H1 (cell line): ENCODE data around the gene SLC39A11. TPM values are rescaled to one million over a fixed set of nuclear protein-coding genes. Genes with fewer than 3 reads are reported as not detected.

Source experiments
- CTCF ChIA-PET: fragments of 300-600 bp; sonication (Branson Sonifier 250); formaldehyde crosslinking; loops from one replicate; lab custom pipeline; 2021; ENCODE audit not compliant: partially characterized antibody; lab: Charles Lee
- POLR2A ChIA-PET: fragments of 300-600 bp; sonication (Branson Sonifier 250); formaldehyde crosslinking; loops from one replicate; lab custom pipeline; 2021; ENCODE audit warnings: inconsistent platforms; ENCODE audit not compliant: partially characterized antibody; lab: Charles Lee
- DNase-seq, 2 experiments: peaks; one replicate each; pipeline versions ENCODE4 v3.0.0 to v3.0.0-alpha.2; 2010 to 2022; ENCODE audit warnings: low spot score in 2 of 2, low read depth in 1 of 2, mixed read lengths in 1 of 2
- FAIRE-seq: peaks from 2 replicates; lab custom pipeline; 2011; peaks lifted over from hg19 to GRCh38; lab: Jason Lieb, UNC
- H2AFZ ChIP-seq: 2 replicates; pipeline ENCODE4 v1.8.1; 2012; ENCODE audit warnings: low read length, inconsistent platforms
- H2AK5ac ChIP-seq: 2 replicates; pipeline ENCODE4 v1.6.1; 2013; ENCODE audit warnings: low read depth, low read length
- H2BK120ac ChIP-seq: replicated peaks from 2 replicates; pipeline ENCODE3; 2013; ENCODE audit warnings: low read depth, low read length, inconsistent platforms
- H2BK12ac ChIP-seq: 2 replicates; pipeline ENCODE4 v1.6.1; 2013; ENCODE audit warnings: low read depth, low read length
- H2BK15ac ChIP-seq: 2 replicates; pipeline ENCODE4 v1.6.1; 2013; ENCODE audit warnings: low read length
- H2BK20ac ChIP-seq: 2 replicates; pipeline ENCODE4 v1.6.1; 2013; ENCODE audit warnings: low read length
- H2BK5ac ChIP-seq: 2 replicates; pipeline ENCODE4 v1.6.1; 2013; ENCODE audit warnings: low read depth, low read length
- H3K14ac ChIP-seq: 2 replicates; pipeline ENCODE4 v1.6.1; 2013; ENCODE audit warnings: inconsistent platforms; ENCODE audit not compliant: insufficient read length
- H3K18ac ChIP-seq: 2 replicates; pipeline ENCODE4 v1.6.1; 2013; ENCODE audit warnings: low read length; ENCODE audit errors: extremely low read depth
- H3K23ac ChIP-seq: 2 replicates; pipeline ENCODE4 v1.6.1; 2013; ENCODE audit warnings: inconsistent platforms; ENCODE audit not compliant: insufficient read length
- H3K23me2 ChIP-seq: 2 replicates; pipeline ENCODE4 v1.6.1; 2013; ENCODE audit warnings: low read depth, low read length
- H3K27ac ChIP-seq: 2 replicates; pipeline ENCODE4 v1.6.1; 2011; ENCODE audit warnings: low read depth, low read length, inconsistent platforms
- H3K27me3 ChIP-seq, 4 experiments: replicated peaks in 1 of 4; 1 replicate in 1 of 4; 2 replicates in 3 of 4; pipeline versions ENCODE4 v1.6.1 to v1.8.1; 2011 to 2013; ENCODE audit warnings: low read length in 3 of 4, mild to moderate bottlenecking in 3 of 4, inconsistent platforms in 2 of 4, mixed read lengths in 2 of 4, moderate library complexity in 1 of 4; ENCODE audit not compliant: control insufficient read depth in 3 of 4, insufficient read depth in 3 of 4; ENCODE audit errors: extremely low read depth in 1 of 4
- H3K36me3 ChIP-seq, 4 experiments: 2 replicates each; pipeline versions ENCODE4 v1.6.1 to v1.8.1; 2011 to 2013; ENCODE audit warnings: mild to moderate bottlenecking in 4 of 4, low read length in 3 of 4, moderate library complexity in 2 of 4, control low read depth in 1 of 4, inconsistent platforms in 1 of 4; ENCODE audit not compliant: insufficient read depth in 4 of 4, control insufficient read depth in 2 of 4
- H3K4ac ChIP-seq: replicated peaks from 2 replicates; pipeline ENCODE3; 2013; ENCODE audit warnings: low read length, low read depth, mixed read lengths, inconsistent platforms; ENCODE audit not compliant: insufficient read length
- H3K4me1 ChIP-seq, 4 experiments: replicated peaks in 1 of 4; 1 replicate in 1 of 4; 2 replicates in 3 of 4; pipeline versions ENCODE4 v1.6.1 to v1.8.1; 2011 to 2013; ENCODE audit warnings: low read length in 3 of 4, inconsistent platforms in 2 of 4, mixed read lengths in 1 of 4; ENCODE audit not compliant: insufficient read depth in 4 of 4, control insufficient read depth in 3 of 4
- H3K4me2 ChIP-seq, 2 experiments: 2 replicates each; pipeline versions ENCODE4 v1.6.1 to v1.8.1; 2011 to 2013; ENCODE audit warnings: low read depth in 2 of 2, low read length in 2 of 2, control low read depth in 1 of 2, inconsistent platforms in 1 of 2, mild to moderate bottlenecking in 1 of 2; ENCODE audit not compliant: insufficient read depth in 1 of 2
- H3K4me3 ChIP-seq, 4 experiments: fragments of 200-600, 300-600 bp in 1 of 4; sonication (generic), shearing (Covaris generic), sonication (Bioruptor Twin) in 1 of 4; 2 replicates each; pipeline versions ENCODE4 v1.5.1 to v1.8.1; 2011 to 2016; ENCODE audit warnings: low read length in 4 of 4, low read depth in 3 of 4, control low read depth in 2 of 4, inconsistent platforms in 2 of 4, mild to moderate bottlenecking in 2 of 4, mixed read lengths in 1 of 4, moderate library complexity in 1 of 4; ENCODE audit not compliant: insufficient read depth in 2 of 4; ENCODE audit errors: extremely low read depth in 1 of 4
- H3K56ac ChIP-seq: replicated peaks from 2 replicates; pipeline ENCODE3; 2013; ENCODE audit warnings: low read depth, mild to moderate bottlenecking, mixed read lengths, low read length, inconsistent platforms; ENCODE audit not compliant: insufficient read length
- H3K79me1 ChIP-seq: 2 replicates; pipeline ENCODE4 v1.6.1; 2013; ENCODE audit warnings: low read depth, low read length, control low read depth
- H3K79me2 ChIP-seq, 2 experiments: 2 replicates each; pipeline versions ENCODE4 v1.6.1 to v1.8.1; 2012 to 2013; ENCODE audit warnings: low read length in 2 of 2, mild to moderate bottlenecking in 2 of 2, inconsistent platforms in 1 of 2; ENCODE audit not compliant: insufficient read depth in 2 of 2, control insufficient read depth in 1 of 2
- H3K9ac ChIP-seq, 4 experiments: replicated peaks in 1 of 4; 1 replicate in 1 of 4; 2 replicates in 3 of 4; pipeline versions ENCODE4 v1.6.1 to v1.8.1; 2011 to 2013; ENCODE audit warnings: low read depth in 3 of 4, low read length in 3 of 4, control low read depth in 2 of 4, mild to moderate bottlenecking in 2 of 4, moderate library complexity in 2 of 4, inconsistent platforms in 1 of 4; ENCODE audit errors: extremely low read depth in 1 of 4
- H3K9me3 ChIP-seq, 2 experiments: 2 replicates each; pipeline versions ENCODE4 v1.6.1 to v1.8.1; 2012 to 2013; ENCODE audit warnings: mild to moderate bottlenecking in 2 of 2, moderate library complexity in 2 of 2, control low read depth in 1 of 2, inconsistent platforms in 1 of 2, low read depth in 1 of 2, low read length in 1 of 2, mixed read lengths in 1 of 2; ENCODE audit not compliant: insufficient read depth in 2 of 2
- H4K20me1 ChIP-seq, 2 experiments: replicated peaks in 1 of 2; 2 replicates each; pipeline versions ENCODE3 to v1.8.1; 2011 to 2013; ENCODE audit warnings: inconsistent platforms in 2 of 2, low read length in 2 of 2, mild to moderate bottlenecking in 1 of 2; ENCODE audit not compliant: insufficient read depth in 2 of 2, control insufficient read depth in 1 of 2
- H4K5ac ChIP-seq: 2 replicates; pipeline ENCODE4 v1.6.1; 2013; ENCODE audit warnings: low read length, low read depth, mixed read lengths, inconsistent platforms; ENCODE audit not compliant: insufficient read length
- H4K8ac ChIP-seq: 2 replicates; pipeline ENCODE4 v1.8.0; 2013; ENCODE audit warnings: mild to moderate bottlenecking, moderate library complexity, low read length, inconsistent platforms; ENCODE audit not compliant: insufficient read depth; ENCODE audit errors: extremely low read depth
- H4K91ac ChIP-seq: replicated peaks from 2 replicates; pipeline ENCODE3; 2013; ENCODE audit warnings: low read length, mixed read lengths, inconsistent platforms; ENCODE audit not compliant: insufficient read length
- BACH1 ChIP-seq: IDR thresholded peaks from 2 replicates; pipeline ENCODE4 v1.6.1; 2012; ENCODE audit warnings: low read length, improper control_type of control experiment
- BRCA1 ChIP-seq: IDR thresholded peaks from 2 replicates; pipeline ENCODE4 v1.6.1; 2012; ENCODE audit warnings: low read depth, low read length, improper control_type of control experiment
- KDM4A ChIP-seq: IDR thresholded peaks from one replicate; pipeline ENCODE4 v1.7.1; 2012; ENCODE audit warnings: low read depth, mild to moderate bottlenecking, moderate library complexity, low read length, inconsistent platforms; ENCODE audit not compliant: severe bottlenecking
- PHF8 ChIP-seq: fragments of 200-600 bp; sonication (generic); conservative IDR thresholded peaks from 2 replicates; pipeline ENCODE4 v1.7.1; 2012; ENCODE audit warnings: low read depth, mild to moderate bottlenecking, inconsistent platforms, low read length, moderate library complexity
- POU5F1 ChIP-seq: IDR thresholded peaks from 2 replicates; pipeline ENCODE4 v1.6.1; 2011; ENCODE audit warnings: low read depth, mild to moderate bottlenecking, low read length, moderate library complexity
- RBBP5 ChIP-seq: IDR thresholded peaks from 2 replicates; pipeline ENCODE4 v1.7.1; 2012; ENCODE audit warnings: low read depth, mild to moderate bottlenecking, inconsistent platforms, low read length, moderate library complexity, borderline replicate concordance
- TAF7 ChIP-seq: optimal IDR thresholded peaks from 2 replicates; pipeline ENCODE3; 2011; ENCODE audit warnings: low read depth, mild to moderate bottlenecking, inconsistent platforms, low read length, moderate library complexity, borderline replicate concordance
- TCF12 ChIP-seq: IDR thresholded peaks from 2 replicates; pipeline ENCODE4 v1.6.1; 2011; ENCODE audit warnings: low read depth, mild to moderate bottlenecking, low read length
- ZNF274 ChIP-seq: IDR thresholded peaks from 2 replicates; pipeline ENCODE4 v1.7.0; 2012; ENCODE audit warnings: low read length, borderline replicate concordance; ENCODE audit errors: extremely low read depth
- WGBS, 2 experiments: shearing (Covaris generic) in 1 of 2; methylation state at CpG; one replicate each; pipeline versions ENCODE4 v1.1.6 to v1.1.7; 2013 to 2015; ENCODE audit warnings: low lambda C conversion rate in 2 of 2, mixed read lengths in 2 of 2, inconsistent platforms in 1 of 2, low coverage in 1 of 2, missing lambda C conversion rate in 1 of 2; ENCODE audit not compliant: insufficient replicate concordance in 2 of 2, insufficient coverage in 1 of 2, insufficient read length in 1 of 2; ENCODE audit errors: extremely low coverage in 1 of 2, missing lambda C conversion rate in 1 of 2; 5-methylcytosine and 5-hydroxymethylcytosine counted together
- polyA plus RNA-seq, 7 experiments: library from polyadenylated mRNA; depleted of rRNA in 3 of 7; stranded (reverse) in 5 of 7; unstranded in 2 of 7; fragments of >200 nt in 5 of 7; fragments of 200-250 nt in 2 of 7; gene quantifications; 1 replicate in 5 of 7; 2 replicates in 1 of 7; 4 replicates in 1 of 7; pipeline versions ENCODE4 v1.2.1 to v1.2.3, GENCODE V29; 2011 to 2013; ENCODE audit warnings: missing spikeins in 2 of 7, mixed read lengths in 2 of 7
- total RNA-seq: library from RNA; stranded (reverse); fragmentation: NEBNext Ultra II Directional; extraction: Animal tissue kit (Norgen Biotek cat#: 25700); gene quantifications from 2 replicates; pipeline ENCODE4 v1.2.1, GENCODE V29; 2021

Gene SLC39A11
- total and polyA plus RNA-seq, 2 of the 8 experiments (the other 6 are each of a cell fraction or from before 2014, with no cell fraction given), result 12.2 to 19.6 TPM

DNA sequence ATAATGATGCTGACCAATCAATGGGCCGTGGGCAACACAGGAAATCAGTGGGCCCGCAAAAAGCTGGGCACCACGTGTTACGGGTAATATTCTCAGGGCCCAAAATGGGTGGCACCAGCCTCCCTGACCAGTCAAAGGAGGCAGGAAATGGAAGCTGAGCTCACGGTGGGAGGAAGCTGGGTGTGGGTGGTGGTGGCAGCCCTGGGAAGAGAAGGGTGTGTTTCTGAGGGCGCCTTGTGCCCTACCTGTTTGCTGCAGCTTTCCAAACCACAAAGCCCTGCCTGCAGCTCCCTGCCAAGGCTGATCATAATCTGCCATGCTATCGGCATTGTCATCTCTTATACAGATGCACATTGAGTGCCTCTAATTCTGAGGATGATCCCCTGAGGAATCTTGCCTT lies 457.9 kb downstream of the SLC39A11 start:
- no peak overlapping the region for H3K56ac ChIP-seq
- no peaks in the 10 kb centered on the region for H3K27me3 ChIP-seq
- H3K4me1 ChIP-seq, result no peaks in the 10 kb centered on the region
- H3K79me1 ChIP-seq, result no peaks in the 10 kb centered on the region
- no peak overlapping the region for H2AFZ ChIP-seq
- no peaks in the 10 kb centered on the region for H4K20me1 ChIP-seq
- H2BK120ac ChIP-seq, result no peak overlapping the region
- no peak overlapping the region for H3K4me2 ChIP-seq
- H3K9ac ChIP-seq, result no peak overlapping the region
- no peak overlapping the region for H3K18ac ChIP-seq
- no peaks in the 10 kb centered on the region for H3K79me2 ChIP-seq
- no peak overlapping the region for H3K14ac ChIP-seq
- H4K8ac ChIP-seq, result no peak overlapping the region
- no peak for TF ChIP-seq POU5F1
- no peak for TF ChIP-seq RBBP5
- TF ChIP-seq PHF8, result no peak
- TF ChIP-seq KDM4A, result no peak
- no peak for TF ChIP-seq BRCA1
- no peak for TF ChIP-seq TAF7
- no peak for TF ChIP-seq TCF12
- no peak for TF ChIP-seq BACH1
- no peak for TF ChIP-seq ZNF274
- H3K9me3 ChIP-seq, result no peaks in the 10 kb centered on the region
- CTCF ChIA-PET, result interaction anchor here (1.0 to 2.0 kb wide), 3 partner anchors 11 to 78 kb away, joined by 3 to 8 read pairs (median 4); no protein-coding TSS in a partner anchor
- H3K23me2 ChIP-seq, result no peaks in the 10 kb centered on the region
- no peak overlapping the region for H2BK12ac ChIP-seq
- H2BK15ac ChIP-seq, result no peak overlapping the region
- no peak overlapping the region for H2BK20ac ChIP-seq
- DNase-seq, result no peak
- FAIRE-seq, result no peak
- no peak overlapping the region for H4K91ac ChIP-seq
- H2AK5ac ChIP-seq, result no peak overlapping the region
- H3K4me3 ChIP-seq, result no peak overlapping the region
- H3K27ac ChIP-seq, result no peak overlapping the region
- H3K4ac ChIP-seq, result no peak overlapping the region
- no peak overlapping the region for H4K5ac ChIP-seq
- no peak overlapping the region for H3K23ac ChIP-seq
- H2BK5ac ChIP-seq, result no peak overlapping the region
- WGBS, 2 experiments, result 96% methylated on average over 7 of the region's 7 CpGs; no CpG with 5 or more reads in 1 of the 2 experiments
- POLR2A ChIA-PET, result no interaction called here
- no peaks in the 10 kb centered on the region for H3K36me3 ChIP-seq
